Measurements from ENCODE around the gene HAUS8. TPM values are rescaled to one million over a fixed set of nuclear protein-coding genes. Genes with fewer than 3 reads are reported as not detected.

The HAUS8 gene
- total and polyA plus RNA-seq, 10 of the 15 experiments (the other 5 are each of a cell fraction or from before 2014, with no cell fraction given), result 22.7 to 43.9 (median 34.4) TPM

GRCh38 chr19:17079710-17080439, 4.6 kb upstream of the HAUS8 start (continued):
- TF ChIP-seq PRDM15 (CRISPR knock-in tag; IDR thresholded peaks at IDR 0.05) (no peak), CBX5 (IDR thresholded peaks at IDR 0.05; ENCODE audit: low read depth) (peak; percentile 91; the same call in 1 of the 2 replicates), GABPA (IDR thresholded peaks at IDR 0.05; ENCODE audit: low read depth) (no peak), RBBP5 (conservative IDR thresholded peaks at IDR 0.05) (no peak), SP1 (IDR thresholded peaks at IDR 0.05; ENCODE audit: low read depth, low read length) (peak; percentile 9), ZSCAN29 (IDR thresholded peaks at IDR 0.05) (no peak), MEF2A (IDR thresholded peaks at IDR 0.05; ENCODE audit: insufficient read depth, low read depth, low read length) (0 out of 2 replicates have a peak, but pooled peaks have one; percentile 26), NBN (IDR thresholded peaks at IDR 0.05) (peak; percentile 52; the same call in 1 of the 2 replicates), HDAC6 (IDR thresholded peaks at IDR 0.05; ENCODE audit: unreplicated experiment) (no peak), BRCA1 (IDR thresholded peaks at IDR 0.05; ENCODE audit: low read depth, low read length) (no peak), ZNF384 (IDR thresholded peaks at IDR 0.05; ENCODE audit: borderline replicate concordance, low read depth, low read length) (no peak), ZBED1 (IDR thresholded peaks at IDR 0.05; ENCODE audit: borderline replicate concordance) (peak; percentile 56; the same call in 1 of the 2 replicates), EGR1 (IDR thresholded peaks at IDR 0.05; ENCODE audit: borderline replicate concordance in 1 of 2, low read depth in 2 of 2, low read length in 2 of 2) (no peak), MTA2 (IDR thresholded peaks at IDR 0.05; ENCODE audit: low read depth) (peak; percentile 13; the same call in 1 of the 2 replicates), NFIC (IDR thresholded peaks at IDR 0.05; ENCODE audit: low read depth, low read length) (peak; percentile 83), PAX5 (IDR thresholded peaks at IDR 0.05; ENCODE audit: borderline replicate concordance, low read depth, low read length) (peak; percentile 18; the same call in 1 of the 2 replicates), USF2 (IDR thresholded peaks at IDR 0.05; ENCODE audit: borderline replicate concordance, low read depth, low read length) (no peak), CREB1 (IDR thresholded peaks at IDR 0.05; ENCODE audit: low read depth) (peak; percentile 54; the same call in 1 of the 2 replicates), RB1 (IDR thresholded peaks at IDR 0.05; ENCODE audit: borderline replicate concordance) (no peak), SMAD5 (IDR thresholded peaks at IDR 0.05; ENCODE audit: low read depth) (no peak), SREBF1 (IDR thresholded peaks at IDR 0.05; ENCODE audit: low read length) (no peak), BMI1 (IDR thresholded peaks at IDR 0.05; ENCODE audit: borderline replicate concordance) (no peak)
- TF ChIP-seq, protein P1, sequence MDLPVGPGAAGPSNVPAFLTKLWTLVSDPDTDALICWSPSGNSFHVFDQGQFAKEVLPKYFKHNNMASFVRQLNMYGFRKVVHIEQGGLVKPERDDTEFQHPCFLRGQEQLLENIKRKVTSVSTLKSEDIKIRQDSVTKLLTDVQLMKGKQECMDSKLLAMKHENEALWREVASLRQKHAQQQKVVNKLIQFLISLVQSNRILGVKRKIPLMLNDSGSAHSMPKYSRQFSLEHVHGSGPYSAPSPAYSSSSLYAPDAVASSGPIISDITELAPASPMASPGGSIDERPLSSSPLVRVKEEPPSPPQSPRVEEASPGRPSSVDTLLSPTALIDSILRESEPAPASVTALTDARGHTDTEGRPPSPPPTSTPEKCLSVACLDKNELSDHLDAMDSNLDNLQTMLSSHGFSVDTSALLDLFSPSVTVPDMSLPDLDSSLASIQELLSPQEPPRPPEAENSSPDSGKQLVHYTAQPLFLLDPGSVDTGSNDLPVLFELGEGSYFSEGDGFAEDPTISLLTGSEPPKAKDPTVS (IDR thresholded peaks at IDR 0.05; ENCODE audit: low read depth, low read length), result no peak
- TF ChIP-seq, protein P2, sequence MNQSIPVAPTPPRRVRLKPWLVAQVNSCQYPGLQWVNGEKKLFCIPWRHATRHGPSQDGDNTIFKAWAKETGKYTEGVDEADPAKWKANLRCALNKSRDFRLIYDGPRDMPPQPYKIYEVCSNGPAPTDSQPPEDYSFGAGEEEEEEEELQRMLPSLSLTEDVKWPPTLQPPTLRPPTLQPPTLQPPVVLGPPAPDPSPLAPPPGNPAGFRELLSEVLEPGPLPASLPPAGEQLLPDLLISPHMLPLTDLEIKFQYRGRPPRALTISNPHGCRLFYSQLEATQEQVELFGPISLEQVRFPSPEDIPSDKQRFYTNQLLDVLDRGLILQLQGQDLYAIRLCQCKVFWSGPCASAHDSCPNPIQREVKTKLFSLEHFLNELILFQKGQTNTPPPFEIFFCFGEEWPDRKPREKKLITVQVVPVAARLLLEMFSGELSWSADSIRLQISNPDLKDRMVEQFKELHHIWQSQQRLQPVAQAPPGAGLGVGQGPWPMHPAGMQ (IDR thresholded peaks at IDR 0.05; ENCODE audit: borderline replicate concordance), result no peak
